ENCODE results near the gene ARL6IP6.

Gene ARL6IP6

GRCh38 chr2:152693033-152693432 is 25.4 kb upstream of the ARL6IP6 start:
- TF ChIP-seq, protein P1, sequence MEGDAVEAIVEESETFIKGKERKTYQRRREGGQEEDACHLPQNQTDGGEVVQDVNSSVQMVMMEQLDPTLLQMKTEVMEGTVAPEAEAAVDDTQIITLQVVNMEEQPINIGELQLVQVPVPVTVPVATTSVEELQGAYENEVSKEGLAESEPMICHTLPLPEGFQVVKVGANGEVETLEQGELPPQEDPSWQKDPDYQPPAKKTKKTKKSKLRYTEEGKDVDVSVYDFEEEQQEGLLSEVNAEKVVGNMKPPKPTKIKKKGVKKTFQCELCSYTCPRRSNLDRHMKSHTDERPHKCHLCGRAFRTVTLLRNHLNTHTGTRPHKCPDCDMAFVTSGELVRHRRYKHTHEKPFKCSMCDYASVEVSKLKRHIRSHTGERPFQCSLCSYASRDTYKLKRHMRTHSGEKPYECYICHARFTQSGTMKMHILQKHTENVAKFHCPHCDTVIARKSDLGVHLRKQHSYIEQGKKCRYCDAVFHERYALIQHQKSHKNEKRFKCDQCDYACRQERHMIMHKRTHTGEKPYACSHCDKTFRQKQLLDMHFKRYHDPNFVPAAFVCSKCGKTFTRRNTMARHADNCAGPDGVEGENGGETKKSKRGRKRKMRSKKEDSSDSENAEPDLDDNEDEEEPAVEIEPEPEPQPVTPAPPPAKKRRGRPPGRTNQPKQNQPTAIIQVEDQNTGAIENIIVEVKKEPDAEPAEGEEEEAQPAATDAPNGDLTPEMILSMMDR (IDR thresholded peaks at IDR 0.05; ENCODE audit: insufficient read depth, low read depth, low read length, missing control alignments): no peak
- DNase-seq (ENCODE audit: low read depth): no peak

GRCh38 chr2:152694161-152694661 is 24.2 kb upstream of the ARL6IP6 start:
- peak; percentile 11 for DNase-seq (ENCODE audit: low read depth)
- H3K4me3 ChIP-seq (ENCODE audit: low read length): no peak overlapping the region
- TF ChIP-seq, protein P1 (IDR thresholded peaks at IDR 0.05; ENCODE audit: insufficient read depth, low read depth, low read length, missing control alignments): no peak

More at GRCh38 chr2:152693033-152693432, 25.4 kb upstream of the ARL6IP6 start:
- H3K4me3 ChIP-seq (ENCODE audit: low read length): no peak overlapping the region

DNA sequence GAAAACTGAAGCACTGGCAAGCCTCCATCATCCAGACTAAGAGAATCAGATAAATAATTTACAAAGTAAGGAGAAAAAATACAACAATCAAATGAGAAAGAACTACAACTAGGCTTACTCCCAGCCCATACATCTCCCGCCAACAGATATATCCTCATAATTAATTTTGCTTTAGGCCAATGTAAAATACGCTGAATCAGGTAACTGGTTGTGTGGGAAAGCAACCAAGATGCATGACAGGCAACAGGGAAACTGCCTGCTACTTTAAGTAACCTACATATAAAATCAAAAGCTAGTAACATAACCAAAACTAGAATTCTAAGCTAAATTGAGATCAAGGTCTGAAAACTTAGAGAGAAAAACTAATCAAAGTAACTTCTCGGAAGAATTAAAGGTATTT is 22.7 kb upstream of the ARL6IP6 start:
- TF ChIP-seq, protein P1 (IDR thresholded peaks at IDR 0.05; ENCODE audit: insufficient read depth, low read depth, low read length, missing control alignments): no peak
- DNase-seq (ENCODE audit: low read depth): no peak
- no peak overlapping the region for H3K4me3 ChIP-seq (ENCODE audit: low read length)

DNA sequence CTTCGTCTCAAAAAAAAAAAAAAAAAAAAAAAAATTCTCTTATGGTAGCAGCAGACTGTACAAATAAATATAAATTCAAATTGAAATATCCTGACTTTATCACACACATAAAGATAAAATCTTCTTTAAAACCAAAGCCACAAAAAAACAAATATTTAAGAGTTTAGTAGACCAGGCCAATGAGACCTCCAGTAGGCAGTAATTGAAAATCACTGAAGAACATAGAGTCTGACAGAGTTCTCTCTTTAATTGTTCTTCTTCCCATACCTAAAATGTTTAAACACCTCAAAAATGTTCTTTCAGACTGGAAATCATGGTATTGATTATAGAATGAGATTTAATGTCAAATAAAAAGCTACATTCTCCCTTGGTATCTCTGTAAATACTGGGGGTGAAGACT is 21.9 kb upstream of the ARL6IP6 start:
- TF ChIP-seq, protein P1 (IDR thresholded peaks at IDR 0.05; ENCODE audit: insufficient read depth, low read depth, low read length, missing control alignments): no peak
- DNase-seq (ENCODE audit: low read depth): no peak
- no peak overlapping the region for H3K4me3 ChIP-seq (ENCODE audit: low read length)

GRCh38 chr2:152701198-152701597 is 17.2 kb upstream of the ARL6IP6 start:
- TF ChIP-seq, protein P1 (IDR thresholded peaks at IDR 0.05; ENCODE audit: insufficient read depth, low read depth, low read length, missing control alignments): no peak
- DNase-seq (ENCODE audit: low read depth): peak; percentile 27
- no peak overlapping the region for H3K4me3 ChIP-seq (ENCODE audit: low read length)

GRCh38 chr2:152706477-152707021 is 11.9 kb upstream of the ARL6IP6 start:
- DNase-seq (ENCODE audit: low read depth): no peak
- TF ChIP-seq, protein P1 (IDR thresholded peaks at IDR 0.05; ENCODE audit: insufficient read depth, low read depth, low read length, missing control alignments): no peak
- no peak overlapping the region for H3K4me3 ChIP-seq (ENCODE audit: low read length)

- no peak for DNase-seq (ENCODE audit: low read depth)
- TF ChIP-seq, protein P1 (IDR thresholded peaks at IDR 0.05; ENCODE audit: insufficient read depth, low read depth, low read length, missing control alignments): no peak
- H3K4me3 ChIP-seq (ENCODE audit: low read length): no peak overlapping the region
These were observed 9.7 kb upstream of the ARL6IP6 start for GRCh38 chr2:152708742-152709141.

Measured in epithelial cell of esophagus (primary cell).